Smooth muscle cell (in vitro differentiated cells): ENCODE measurements around the gene NFKB1. TPM values are rescaled to one million over a fixed set of nuclear protein-coding genes. Genes with fewer than 3 reads are reported as not detected.

Source experiments
- DNase-seq: peaks from one replicate; lab custom pipeline; 2025; ENCODE audit not compliant: unreplicated experiment; lab: John Stamatoyannopoulos, UW
- H2AFZ ChIP-seq: fragments of 200-600 bp; sonication (generic); 2 replicates; pipeline ENCODE4 v1.6.0; 2016; ENCODE audit warnings: antibody characterized with exemption, low read depth, mild to moderate bottlenecking
- H3F3A ChIP-seq: fragments of 200-600 bp; sonication (generic); 2 replicates; pipeline ENCODE4 v1.6.0; 2017; ENCODE audit warnings: antibody characterized with exemption, low read depth
- H3K27ac ChIP-seq: fragments of 200-600 bp; sonication (generic); 2 replicates; pipeline ENCODE4 v1.5.1; 2016; ENCODE audit warnings: low read depth, mild to moderate bottlenecking
- H3K27me3 ChIP-seq: fragments of 200-600 bp; sonication (generic); 2 replicates; pipeline ENCODE4 v1.6.1; 2016; ENCODE audit warnings: low read depth, mild to moderate bottlenecking
- H3K36me3 ChIP-seq: fragments of 200-600 bp; sonication (generic); 2 replicates; pipeline ENCODE4 v1.5.1; 2016; ENCODE audit warnings: low read depth
- H3K4me1 ChIP-seq: fragments of 200-600 bp; sonication (generic); 2 replicates; pipeline ENCODE4 v1.5.1; 2016; ENCODE audit warnings: low read depth
- H3K4me2 ChIP-seq: fragments of 200-600 bp; sonication (generic); 2 replicates; pipeline ENCODE4 v1.6.0; 2016; ENCODE audit warnings: mild to moderate bottlenecking
- H3K4me3 ChIP-seq: fragments of 200-600 bp; sonication (generic); 2 replicates; pipeline ENCODE4 v1.5.1; 2016; ENCODE audit warnings: mild to moderate bottlenecking
- H3K79me2 ChIP-seq: fragments of 200-600 bp; sonication (generic); 2 replicates; pipeline ENCODE4 v1.6.0; 2016; ENCODE audit warnings: low read depth, mild to moderate bottlenecking
- H3K9ac ChIP-seq: fragments of 200-600 bp; sonication (generic); 2 replicates; pipeline ENCODE4 v1.6.0; 2016; ENCODE audit warnings: low read depth
- H3K9me3 ChIP-seq: fragments of 200-600 bp; sonication (generic); replicated peaks from 2 replicates; pipeline ENCODE4 v1.5.1; 2016; ENCODE audit warnings: low read depth
- H4K20me1 ChIP-seq: fragments of 200-600 bp; sonication (generic); 2 replicates; pipeline ENCODE4 v1.6.0; 2016; ENCODE audit warnings: low read depth
- WGBS: methylation state at CpG from one replicate; pipeline ENCODE4 v1.1.7; 2016; ENCODE audit warnings: low lambda C conversion rate; 5-methylcytosine and 5-hydroxymethylcytosine counted together
- polyA plus RNA-seq: library from polyadenylated mRNA; unstranded; fragments of >200 nt; fragmentation: Nextera tagmentation; extraction: Ambion mirVana; gene quantifications from 2 replicates; pipeline ENCODE4 v1.2.1, GENCODE V29; 2016
- total RNA-seq: library from RNA; depleted of rRNA; stranded (reverse); fragments of >200 nt; gene quantifications from 2 replicates; pipeline ENCODE4 v1.2.3, GENCODE V29; 2014
- TF ChIP-seq, protein P1 (sequence below): fragments of 200-600 bp; sonication (generic); IDR thresholded peaks from 2 replicates; pipeline ENCODE4 v1.5.1; 2017; ENCODE audit warnings: borderline replicate concordance, mild to moderate bottlenecking, antibody characterized with exemption; ENCODE audit not compliant: insufficient read depth, poor library complexity, severe bottlenecking

Gene NFKB1
- total and polyA plus RNA-seq, 2 experiments from 2014 or later: 15.6 to 16.1 TPM

DNA sequence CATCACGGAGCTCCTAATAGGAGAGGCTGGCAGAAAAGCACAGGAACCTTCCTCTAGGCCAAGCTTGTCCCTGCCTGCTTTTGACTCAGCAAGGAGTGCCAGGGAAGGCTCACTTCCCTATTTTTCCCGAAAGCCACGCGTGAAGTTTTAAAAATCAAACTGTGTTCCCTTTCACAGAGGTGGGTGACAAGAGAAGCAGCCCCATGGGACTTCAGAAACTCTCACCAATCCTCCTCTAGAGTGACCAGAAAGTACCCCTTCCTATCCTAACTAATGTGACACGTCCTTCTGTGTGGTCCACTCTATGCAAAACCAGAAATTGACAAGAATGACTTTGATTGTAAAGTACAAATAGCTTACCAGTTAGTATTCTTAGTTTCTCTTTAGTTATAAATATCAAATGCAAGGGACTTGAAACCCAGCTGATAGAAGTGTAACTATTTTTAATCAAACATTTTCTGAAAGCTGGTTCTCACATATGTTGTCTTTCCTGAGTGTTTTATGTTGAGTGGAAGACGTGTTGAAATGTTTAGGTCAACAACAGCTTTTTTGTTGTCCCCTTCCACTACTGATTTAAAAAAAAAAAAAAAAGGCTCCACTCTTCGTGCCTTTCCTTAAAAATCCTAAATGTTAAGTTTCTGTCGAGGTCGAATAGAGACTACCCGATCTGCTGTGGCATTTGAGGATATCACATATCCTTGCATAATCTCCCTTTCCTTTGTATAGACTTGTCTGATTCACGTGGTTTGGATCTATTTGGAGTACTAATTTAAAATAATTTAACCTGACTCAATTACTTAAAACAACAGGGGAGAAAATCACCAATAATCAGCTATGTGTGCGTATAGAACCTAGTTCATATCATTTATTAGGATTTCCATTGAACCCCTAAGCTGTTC, 42.1 kb downstream of the NFKB1 start:
- Histone ChIP-seq H3K4me1 (no peaks in the 10 kb centered on the region), H3K27ac (no peak overlapping the region), H3K36me3 (peaks cover 5% of the 10 kb centered on the region), H3K9ac (no peak overlapping the region), H3K4me3 (no peak overlapping the region), H3K27me3 (no peaks in the 10 kb centered on the region), H3K4me2 (no peak overlapping the region), H4K20me1 (no peaks in the 10 kb centered on the region), H3K79me2 (no peaks in the 10 kb centered on the region), H3F3A (no peaks in the 10 kb centered on the region), H3K9me3 (no peaks in the 10 kb centered on the region), H2AFZ (no peak overlapping the region)
- TF ChIP-seq, protein P1, sequence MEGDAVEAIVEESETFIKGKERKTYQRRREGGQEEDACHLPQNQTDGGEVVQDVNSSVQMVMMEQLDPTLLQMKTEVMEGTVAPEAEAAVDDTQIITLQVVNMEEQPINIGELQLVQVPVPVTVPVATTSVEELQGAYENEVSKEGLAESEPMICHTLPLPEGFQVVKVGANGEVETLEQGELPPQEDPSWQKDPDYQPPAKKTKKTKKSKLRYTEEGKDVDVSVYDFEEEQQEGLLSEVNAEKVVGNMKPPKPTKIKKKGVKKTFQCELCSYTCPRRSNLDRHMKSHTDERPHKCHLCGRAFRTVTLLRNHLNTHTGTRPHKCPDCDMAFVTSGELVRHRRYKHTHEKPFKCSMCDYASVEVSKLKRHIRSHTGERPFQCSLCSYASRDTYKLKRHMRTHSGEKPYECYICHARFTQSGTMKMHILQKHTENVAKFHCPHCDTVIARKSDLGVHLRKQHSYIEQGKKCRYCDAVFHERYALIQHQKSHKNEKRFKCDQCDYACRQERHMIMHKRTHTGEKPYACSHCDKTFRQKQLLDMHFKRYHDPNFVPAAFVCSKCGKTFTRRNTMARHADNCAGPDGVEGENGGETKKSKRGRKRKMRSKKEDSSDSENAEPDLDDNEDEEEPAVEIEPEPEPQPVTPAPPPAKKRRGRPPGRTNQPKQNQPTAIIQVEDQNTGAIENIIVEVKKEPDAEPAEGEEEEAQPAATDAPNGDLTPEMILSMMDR: no peak
- WGBS: 93% methylated on average over 12 of the region's 12 CpGs
- no peak for DNase-seq

DNA sequence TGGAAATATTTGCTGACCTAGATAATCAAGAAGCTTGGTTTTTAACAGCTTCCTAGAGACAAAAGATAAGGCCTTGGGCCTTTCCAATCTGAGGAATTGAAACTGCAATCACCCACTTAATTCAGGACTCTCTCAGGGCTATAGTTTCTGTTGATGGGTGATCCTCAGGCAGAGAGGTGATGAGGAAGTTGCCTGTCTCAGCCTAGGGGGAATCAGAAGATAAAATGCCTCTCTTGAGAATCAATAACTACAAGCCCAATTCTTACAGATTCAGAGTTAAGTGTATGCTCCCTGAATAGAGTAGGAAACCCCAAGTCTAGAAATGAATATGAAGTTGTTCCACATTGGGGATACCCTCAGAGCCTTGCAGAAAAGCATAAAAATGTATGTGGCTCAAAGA, 45.5 kb downstream of the NFKB1 start:
- Histone ChIP-seq H3F3A (no peaks in the 10 kb centered on the region), H3K4me3 (no peak overlapping the region), H3K4me2 (no peak overlapping the region), H3K79me2 (no peaks in the 10 kb centered on the region), H4K20me1 (no peaks in the 10 kb centered on the region), H3K27ac (no peak overlapping the region), H3K27me3 (no peaks in the 10 kb centered on the region), H2AFZ (no peak overlapping the region), H3K9ac (no peak overlapping the region), H3K9me3 (no peaks in the 10 kb centered on the region), H3K36me3 (no peaks in the 10 kb centered on the region), H3K4me1 (no peaks in the 10 kb centered on the region)
- TF ChIP-seq, protein P1: no peak
- no peak for DNase-seq

- H3K4me3 ChIP-seq: no peak overlapping the region
- no peaks in the 10 kb centered on the region for H4K20me1 ChIP-seq
- WGBS: 96% methylated on average over 2 of the region's 2 CpGs
- no peaks in the 10 kb centered on the region for H3K27me3 ChIP-seq
- no peaks in the 10 kb centered on the region for H3F3A ChIP-seq
- TF ChIP-seq, protein P1: no peak
- DNase-seq: no peak
- no peak overlapping the region for H2AFZ ChIP-seq
- peaks cover 3% of the 10 kb centered on the region for H3K4me1 ChIP-seq
- H3K79me2 ChIP-seq: no peaks in the 10 kb centered on the region
- no peak overlapping the region for H3K4me2 ChIP-seq
- H3K36me3 ChIP-seq: no peaks in the 10 kb centered on the region
- H3K9ac ChIP-seq: no peak overlapping the region
- H3K27ac ChIP-seq: no peak overlapping the region
- H3K9me3 ChIP-seq: no peaks in the 10 kb centered on the region
Measured at GRCh38 chr4:102547973-102548372, 46.8 kb downstream of the NFKB1 start.
